GM12864 (cell line): ENCODE measurements around the gene MPRIP.

Source experiments
- DNase-seq: peaks from one replicate; pipeline ENCODE4 v3.0.0-alpha.2; 2011; ENCODE audit warnings: low read depth
- H3K4me3 ChIP-seq: 2 replicates; pipeline ENCODE4 v1.5.1; 2011; ENCODE audit warnings: mild to moderate bottlenecking, low read depth, low read length, control low read depth
- TF ChIP-seq, protein P1 (sequence below): IDR thresholded peaks from 2 replicates; pipeline ENCODE4 v1.5.1; 2011; ENCODE audit warnings: low read depth, mild to moderate bottlenecking, moderate library complexity, low read length, control low read depth, inconsistent platforms; ENCODE audit errors: missing control alignments

Gene MPRIP

DNA sequence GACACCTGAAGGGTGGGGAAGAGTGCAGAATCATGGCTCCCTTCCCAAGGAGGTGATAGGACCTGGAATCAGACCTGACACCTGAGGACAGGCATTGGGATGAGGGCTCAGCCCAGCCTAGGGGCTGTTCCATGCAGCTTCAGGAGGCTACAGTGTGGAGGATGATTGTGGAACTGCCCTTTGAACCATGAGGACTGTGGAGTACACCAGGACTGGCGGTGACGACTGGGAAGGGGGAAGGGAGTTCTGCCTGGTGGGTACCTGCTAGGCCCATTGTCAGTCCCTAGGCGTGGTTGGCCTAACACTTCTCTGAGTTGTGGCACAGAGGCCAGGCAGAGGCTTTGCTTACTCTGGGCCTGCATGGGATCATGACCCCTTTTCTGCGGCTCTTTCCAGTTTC, 76.1 kb downstream of the MPRIP start:
- no peak for DNase-seq
- no peak overlapping the region for H3K4me3 ChIP-seq
- TF ChIP-seq, protein P1, sequence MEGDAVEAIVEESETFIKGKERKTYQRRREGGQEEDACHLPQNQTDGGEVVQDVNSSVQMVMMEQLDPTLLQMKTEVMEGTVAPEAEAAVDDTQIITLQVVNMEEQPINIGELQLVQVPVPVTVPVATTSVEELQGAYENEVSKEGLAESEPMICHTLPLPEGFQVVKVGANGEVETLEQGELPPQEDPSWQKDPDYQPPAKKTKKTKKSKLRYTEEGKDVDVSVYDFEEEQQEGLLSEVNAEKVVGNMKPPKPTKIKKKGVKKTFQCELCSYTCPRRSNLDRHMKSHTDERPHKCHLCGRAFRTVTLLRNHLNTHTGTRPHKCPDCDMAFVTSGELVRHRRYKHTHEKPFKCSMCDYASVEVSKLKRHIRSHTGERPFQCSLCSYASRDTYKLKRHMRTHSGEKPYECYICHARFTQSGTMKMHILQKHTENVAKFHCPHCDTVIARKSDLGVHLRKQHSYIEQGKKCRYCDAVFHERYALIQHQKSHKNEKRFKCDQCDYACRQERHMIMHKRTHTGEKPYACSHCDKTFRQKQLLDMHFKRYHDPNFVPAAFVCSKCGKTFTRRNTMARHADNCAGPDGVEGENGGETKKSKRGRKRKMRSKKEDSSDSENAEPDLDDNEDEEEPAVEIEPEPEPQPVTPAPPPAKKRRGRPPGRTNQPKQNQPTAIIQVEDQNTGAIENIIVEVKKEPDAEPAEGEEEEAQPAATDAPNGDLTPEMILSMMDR: no peak

GRCh38 chr17:17119106-17119505, 76.8 kb downstream of the MPRIP start:
- TF ChIP-seq, protein P1: no peak
- DNase-seq: no peak
- H3K4me3 ChIP-seq: no peak overlapping the region

DNA sequence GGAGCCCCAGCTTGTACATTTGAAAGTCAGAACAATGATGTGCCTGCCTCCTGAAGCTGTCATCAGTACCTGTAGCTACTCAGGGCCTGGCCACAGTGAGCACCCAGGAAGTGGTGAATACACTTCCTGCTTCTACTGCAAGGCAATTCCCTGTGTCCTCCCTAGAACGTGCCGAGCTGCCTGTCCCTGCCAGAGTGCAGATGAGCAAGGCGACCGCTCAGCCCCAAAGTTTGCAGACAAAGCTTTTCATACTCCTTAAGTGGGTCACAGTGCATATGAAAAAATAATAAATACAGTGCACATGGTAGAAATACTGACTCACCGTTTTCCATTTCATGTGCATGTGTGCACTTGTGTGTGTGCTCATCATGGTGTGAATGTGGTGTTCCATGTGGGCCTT, 77.3 kb downstream of the MPRIP start:
- TF ChIP-seq, protein P1: no peak
- DNase-seq: no peak
- H3K4me3 ChIP-seq: no peak overlapping the region

- no peak overlapping the region for H3K4me3 ChIP-seq
- DNase-seq: no peak
- TF ChIP-seq, protein P1: no peak
Observed at GRCh38 chr17:17120294-17120693, 78.0 kb downstream of the MPRIP start.

GRCh38 chr17:17120701-17121100, 78.4 kb downstream of the MPRIP start:
- TF ChIP-seq, protein P1: no peak
- H3K4me3 ChIP-seq: no peak overlapping the region
- DNase-seq: no peak

DNA sequence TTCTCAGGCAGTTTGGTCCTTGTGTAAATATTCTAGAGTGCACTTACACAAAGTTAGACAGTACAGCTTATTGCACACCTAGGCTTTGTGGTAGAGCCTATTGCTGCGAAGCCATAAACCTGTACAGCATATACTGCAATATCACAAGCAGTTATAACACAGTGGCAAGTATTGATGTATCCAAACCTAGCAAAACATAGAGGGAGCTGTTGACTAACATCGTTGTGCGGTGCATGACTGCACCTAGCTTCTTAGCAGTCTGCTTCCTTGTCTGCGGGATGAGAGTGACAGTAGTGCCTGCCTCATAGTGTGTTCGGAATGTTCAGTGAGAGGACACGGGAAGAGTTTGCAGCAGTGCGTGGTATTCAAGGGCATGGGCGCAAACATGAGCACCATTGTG, 78.9 kb downstream of the MPRIP start:
- TF ChIP-seq, protein P1: no peak
- no peak overlapping the region for H3K4me3 ChIP-seq
- no peak for DNase-seq

DNA sequence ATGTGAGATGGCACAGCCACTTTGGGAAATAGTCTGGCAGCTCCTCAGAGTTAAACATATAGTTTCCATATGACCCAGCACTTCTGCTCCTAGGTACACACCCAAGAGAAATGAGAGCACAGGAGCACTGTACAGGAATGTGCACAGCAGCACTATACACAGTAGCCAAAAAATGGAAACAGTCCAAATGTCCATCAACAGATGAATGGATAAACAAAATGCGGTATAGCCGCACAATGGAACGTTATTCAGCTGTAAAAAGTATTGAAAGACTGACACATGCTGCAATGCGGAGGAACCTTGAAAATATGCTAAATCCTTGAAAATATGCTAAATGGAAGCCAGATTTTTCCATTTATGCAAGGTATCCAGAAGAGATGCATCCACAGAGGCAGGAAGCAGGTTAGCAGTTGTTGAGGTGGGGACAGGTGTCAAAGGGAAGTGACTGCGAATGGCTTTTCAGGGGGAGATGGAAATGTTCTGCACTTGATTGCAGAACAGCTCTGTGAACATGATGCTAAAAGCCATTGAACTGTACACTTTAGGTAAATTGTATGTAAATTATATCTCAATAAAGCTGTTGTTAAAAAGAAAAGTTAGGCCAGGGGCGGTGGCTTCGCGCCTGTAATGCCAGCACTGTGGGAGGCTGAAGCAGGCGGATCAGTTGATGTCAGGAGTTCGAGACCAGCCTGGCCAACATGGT, 80.7 kb downstream of the MPRIP start:
- DNase-seq: no peak
- H3K4me3 ChIP-seq: no peak overlapping the region
- TF ChIP-seq, protein P1: no peak
